Caco-2 (cell line): ENCODE data around the gene NHP2. TPM values are rescaled to one million over a fixed set of nuclear protein-coding genes. Genes with fewer than 3 reads are reported as not detected.
"Not testable (repeated sequence)": the region's sequence is repeated elsewhere in the genome, so short reads cannot be mapped to it uniquely, and the experiment has no call there.

ENCODE experiments used
- BruUV-seq: library from RNA; stranded (reverse); fragments of 400-500 nt; replicated peaks from 2 replicates; lab custom pipeline; 2021; lab: Mats Ljungman, UMichigan
- CTCF ChIA-PET: fragments of 300-600 bp; sonication (Branson Sonifier 250); formaldehyde crosslinking; loops from one replicate; lab custom pipeline; 2022; ENCODE audit warnings: antibody characterized with exemption; lab: Charles Lee
- POLR2A ChIA-PET: fragments of 300-600 bp; sonication (Branson Sonifier 250); formaldehyde crosslinking; loops from one replicate; lab custom pipeline; 2022; ENCODE audit warnings: antibody characterized with exemption; lab: Charles Lee
- DNase-seq, 2 experiments: peaks; one replicate each; pipeline versions ENCODE4 v3.0.0 to v3.0.0-alpha.2; 2020 to 2022
- H3K27me3 ChIP-seq: replicated peaks from 2 replicates; pipeline ENCODE4 v1.6.0; 2011; ENCODE audit warnings: low read length; ENCODE audit not compliant: control insufficient read depth, insufficient read depth
- H3K36me3 ChIP-seq: 2 replicates; pipeline ENCODE4 v1.5.1; 2011; ENCODE audit warnings: low read length; ENCODE audit not compliant: control insufficient read depth, insufficient read depth
- H3K4me1 ChIP-seq: fragments of 250-450 bp; sonication (Bioruptor Pico); 2 replicates; pipeline ENCODE4 v1.5.1; 2020; ENCODE audit warnings: mild to moderate bottlenecking
- H3K4me3 ChIP-seq: 2 replicates; pipeline ENCODE4 v1.5.1; 2011; ENCODE audit warnings: low read depth, mild to moderate bottlenecking, control low read depth, low read length
- H3K9me3 ChIP-seq: fragments of 250-450 bp; sonication (Bioruptor Pico); 2 replicates; pipeline ENCODE4 v1.5.1; 2020; ENCODE audit warnings: mild to moderate bottlenecking, moderate library complexity
- H3K27ac Mint-ChIP-seq: one replicate; pipeline ENCODE4 v1.8.0; 2022; ENCODE audit warnings: mixed read lengths; ENCODE audit not compliant: unreplicated experiment
- H3K27me3 Mint-ChIP-seq: one replicate; pipeline ENCODE4 v1.8.0; 2022; ENCODE audit warnings: mixed read lengths; ENCODE audit not compliant: insufficient read depth, unreplicated experiment
- H3K36me3 Mint-ChIP-seq: one replicate; pipeline ENCODE4 v1.8.0; 2022; ENCODE audit warnings: mild to moderate bottlenecking, mixed read lengths; ENCODE audit not compliant: insufficient read depth, unreplicated experiment
- H3K4me1 Mint-ChIP-seq: one replicate; pipeline ENCODE4 v1.8.0; 2022; ENCODE audit warnings: low read depth, mixed read lengths; ENCODE audit not compliant: unreplicated experiment
- H3K4me3 Mint-ChIP-seq: one replicate; pipeline ENCODE4 v1.8.0; 2022; ENCODE audit warnings: mild to moderate bottlenecking, moderate library complexity, mixed read lengths; ENCODE audit not compliant: unreplicated experiment
- H3K9me3 Mint-ChIP-seq: one replicate; pipeline ENCODE4 v1.8.0; 2022; ENCODE audit warnings: mixed read lengths; ENCODE audit not compliant: unreplicated experiment
- CTCF ChIP-seq, 2 experiments: fragments of 200-600 bp in 1 of 2; IDR thresholded peaks; 1 replicate in 1 of 2; 2 replicates in 1 of 2; pipeline versions ENCODE4 v1.5.1 to v1.8.0; 2011 to 2022; ENCODE audit warnings: antibody characterized with exemption in 1 of 2, control low read depth in 1 of 2, inconsistent platforms in 1 of 2, low read depth in 1 of 2, low read length in 1 of 2, mild to moderate bottlenecking in 1 of 2, moderate library complexity in 1 of 2; ENCODE audit not compliant: insufficient read depth in 1 of 2, severe bottlenecking in 1 of 2, unreplicated experiment in 1 of 2
- intact Hi-C: fragments of 100-400 bp; cut with micrococcal nuclease; formaldehyde crosslinking; loops from one replicate; pipeline ENCODE4 v1.10.0; 2022; ENCODE audit not compliant: unreplicated experiment
- total RNA-seq: library from RNA; stranded (reverse); gene quantifications from 2 replicates; pipeline ENCODE4 v1.2.3, GENCODE V29; 2022

Gene NHP2
- total RNA-seq, 1 experiment from 2014 or later, result 127 TPM

- peaks cover 24% of the 10 kb centered on the region for H3K36me3 Mint-ChIP-seq
- H3K4me1 Mint-ChIP-seq, result peaks cover 8% of the 10 kb centered on the region
- no TSS peak for BruUV-seq
- no peak for TF ChIP-seq CTCF (IDR thresholded peaks at IDR 0.05; ENCODE audit: insufficient read depth in 1 of 2, low read depth in 1 of 2, low read length in 1 of 2, severe bottlenecking in 1 of 2, unreplicated experiment in 1 of 2)
- no peak overlapping the region for H3K4me3 ChIP-seq
- no peaks in the 10 kb centered on the region for H3K27me3 ChIP-seq
- intact Hi-C loops, result no loop called here
- peaks cover 12% of the 10 kb centered on the region for H3K4me1 ChIP-seq
- ChIA-PET POLR2A (no interaction called here), CTCF (interaction anchor here (0.6 kb wide), 1 partner anchor 32 kb away, joined by 4 read pairs; no protein-coding TSS in a partner anchor)
- H3K4me3 Mint-ChIP-seq, result no peak overlapping the region
- H3K9me3 ChIP-seq, result no peaks in the 10 kb centered on the region
- H3K36me3 ChIP-seq, result no peaks in the 10 kb centered on the region
- H3K27ac Mint-ChIP-seq, result no peak overlapping the region
- no peak for DNase-seq
- no peaks in the 10 kb centered on the region for H3K9me3 Mint-ChIP-seq
- H3K27me3 Mint-ChIP-seq, result no peaks in the 10 kb centered on the region
These were observed 24.4 kb downstream of the NHP2 start for GRCh38 chr5:178129296-178129695.

- H3K27ac Mint-ChIP-seq, H3K27me3 ChIP-seq, DNase-seq, H3K4me1 Mint-ChIP-seq, H3K36me3 ChIP-seq, H3K4me3 Mint-ChIP-seq, H3K27me3 Mint-ChIP-seq, POLR2A ChIA-PET, intact Hi-C loops, BruUV-seq, H3K4me3 ChIP-seq, CTCF ChIA-PET, H3K9me3 ChIP-seq, H3K9me3 Mint-ChIP-seq: not testable (repeated sequence)
- H3K4me1 ChIP-seq, result peaks cover 18% of the 10 kb centered on the region
- H3K36me3 Mint-ChIP-seq, result peaks cover 18% of the 10 kb centered on the region
These were observed 26.2 kb downstream of the NHP2 start for GRCh38 chr5:178127300-178128009.

GRCh38 chr5:178126556-178126955, 27.1 kb downstream of the NHP2 start:
- Mint-ChIP-seq H3K27ac (no peak overlapping the region), H3K9me3 (no peaks in the 10 kb centered on the region), H3K27me3 (no peaks in the 10 kb centered on the region), H3K36me3 (peaks cover 11% of the 10 kb centered on the region), H3K4me1 (peaks cover 3% of the 10 kb centered on the region), H3K4me3 (no peak overlapping the region)
- TF ChIP-seq CTCF (IDR thresholded peaks at IDR 0.05; ENCODE audit: insufficient read depth in 1 of 2, low read depth in 1 of 2, low read length in 1 of 2, severe bottlenecking in 1 of 2, unreplicated experiment in 1 of 2), result no peak
- BruUV-seq, result no TSS peak
- Histone ChIP-seq H3K4me3 (no peak overlapping the region), H3K4me1 (peaks cover 12% of the 10 kb centered on the region; the same call in 1 of the 2 replicates), H3K27me3 (no peaks in the 10 kb centered on the region), H3K36me3 (no peaks in the 10 kb centered on the region), H3K9me3 (no peaks in the 10 kb centered on the region)
- POLR2A ChIA-PET, result no interaction called here
- CTCF ChIA-PET, result no interaction called here
- DNase-seq, result no peak
- intact Hi-C loops, result no loop called here
